ENCODE data around the gene UPB1.

- TF ChIP-seq POLR2AphosphoS5 (IDR thresholded peaks at IDR 0.05) (no peak), CTCF (IDR thresholded peaks at IDR 0.05 in 8 of 11, conservative IDR thresholded peaks at IDR 0.05 in 3 of 11) (no peak), POLR2A (IDR thresholded peaks at IDR 0.05) (no peak)
These were observed 27.8 kb upstream of the UPB1 start for GRCh38 chr22:24467340-24467739.

Data from spleen (tissue), 7 donors.